ENCODE data around the gene MTHFD1. TPM values are rescaled to one million over a fixed set of nuclear protein-coding genes. Genes with fewer than 3 reads are reported as not detected.

The MTHFD1 gene
- polyA plus RNA-seq, 4 donors = 66.3 to 100 (median 91.8) TPM

Other genes starting within 250 kb of the MTHFD1 start
- 1 to 10 TPM in 2 of 4 donors, under 1 TPM in 2; 0.73 to 1.6 (median 1.2) TPM for gene ESR2, start 94.0 kb upstream of the MTHFD1 start, polyA plus RNA-seq (ENCODE audit: insufficient read length in 4 of 4)
- 1 to 10 TPM; 5.6 to 7.9 (median 6.6) TPM for gene AKAP5, start 77.1 kb downstream of the MTHFD1 start, polyA plus RNA-seq (ENCODE audit: insufficient read length in 4 of 4)
- gene ZBTB25, start 115.5 kb downstream of the MTHFD1 start, polyA plus RNA-seq (ENCODE audit: insufficient read length in 4 of 4) = 10 to 100 TPM in 2 of 4 donors, 1 to 10 TPM in 2; 8.4 to 15.3 (median 11.6) TPM
- gene ZBTB1, start 116.4 kb downstream of the MTHFD1 start, polyA plus RNA-seq (ENCODE audit: insufficient read length in 4 of 4) = 10 to 100 TPM; 55.2 to 70.6 (median 64.0) TPM
- 10 to 100 TPM; 17.4 to 29.8 (median 20.5) TPM for gene HSPA2, start 152.4 kb downstream of the MTHFD1 start, polyA plus RNA-seq (ENCODE audit: insufficient read length in 4 of 4)
- 1 to 10 TPM in 3 of 4 donors, under 1 TPM in 1; 0.87 to 1.3 (median 1.2) TPM for gene PPP1R36, start 161.6 kb downstream of the MTHFD1 start, polyA plus RNA-seq (ENCODE audit: insufficient read length in 4 of 4)